ENCODE data around the gene DAGLA. TPM values are rescaled to one million over a fixed set of nuclear protein-coding genes. Genes with fewer than 3 reads are reported as not detected.

The DAGLA gene
- total RNA-seq, 4 donors from 2014 or later: 0.29 to 5.4 (median 1.9) TPM

DNA sequence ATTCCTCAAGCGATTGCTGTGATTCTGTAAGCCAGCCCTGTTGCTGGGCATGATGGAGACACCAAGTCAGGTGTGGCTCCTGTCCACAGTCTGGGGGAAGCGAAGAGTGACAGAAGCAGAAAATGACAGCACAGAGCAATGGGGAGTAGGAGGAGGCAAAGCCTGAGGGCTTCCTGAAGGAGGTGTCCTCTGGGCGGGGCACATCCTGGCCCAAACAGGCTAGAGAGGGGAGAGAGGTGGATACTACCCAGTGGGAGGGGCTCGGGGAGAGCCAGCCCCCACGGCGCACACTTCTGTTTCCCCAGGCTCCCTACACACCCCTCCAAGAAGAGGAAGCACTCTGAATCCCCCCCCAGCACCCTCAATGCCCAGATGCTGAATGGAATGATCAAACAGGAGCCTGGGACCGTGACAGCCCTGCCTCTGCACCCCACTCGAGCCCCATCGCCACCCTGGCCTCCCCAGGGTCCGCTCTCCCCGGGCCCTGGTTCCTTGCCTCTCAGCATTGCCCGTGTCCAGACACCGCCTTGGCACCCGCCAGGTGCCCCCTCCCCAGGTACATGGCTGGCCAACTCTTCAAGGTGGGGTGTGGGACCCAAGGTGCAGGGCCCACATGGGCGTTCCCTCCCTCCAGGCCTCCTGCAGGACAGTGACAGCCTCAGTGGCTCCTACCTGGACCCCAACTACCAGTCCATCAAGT, 91.2 kb downstream of the DAGLA start:
- Histone ChIP-seq H3K27me3 (no peaks in the 10 kb centered on the region), H3K36me3 (no peaks in the 10 kb centered on the region), H3K4me3 (no peak overlapping the region), H3K9me3 (no peaks in the 10 kb centered on the region), H3K27ac (peak overlapping the region; percentile 71 to 80), H3K4me1 (peaks cover 0 to 4% of the 10 kb centered on the region in 2 donors)
- no peak for TF ChIP-seq CTCF (IDR thresholded peaks at IDR 0.05)
- TF ChIP-seq POLR2A (IDR thresholded peaks at IDR 0.05): no peak
- DNase-seq: no peak
- intact Hi-C loops (cut with DNase I; ENCODE audit: low total_unique reads): no loop called here

GRCh38 chr11:61771985-61772455, 91.8 kb downstream of the DAGLA start:
- TF ChIP-seq CTCF (IDR thresholded peaks at IDR 0.05) (no peak), POLR2A (IDR thresholded peaks at IDR 0.05) (no peak)
- intact Hi-C loops (cut with DNase I; ENCODE audit: low total_unique reads): no loop called here
- Histone ChIP-seq H3K9me3 (no peaks in the 10 kb centered on the region), H3K27me3 (no peaks in the 10 kb centered on the region), H3K27ac (peak overlapping the region; percentile 50 to 80), H3K36me3 (no peaks in the 10 kb centered on the region), H3K4me1 (peaks cover 0 to 4% of the 10 kb centered on the region in 2 donors), H3K4me3 (no peak overlapping the region)
- DNase-seq: no peak

DNA sequence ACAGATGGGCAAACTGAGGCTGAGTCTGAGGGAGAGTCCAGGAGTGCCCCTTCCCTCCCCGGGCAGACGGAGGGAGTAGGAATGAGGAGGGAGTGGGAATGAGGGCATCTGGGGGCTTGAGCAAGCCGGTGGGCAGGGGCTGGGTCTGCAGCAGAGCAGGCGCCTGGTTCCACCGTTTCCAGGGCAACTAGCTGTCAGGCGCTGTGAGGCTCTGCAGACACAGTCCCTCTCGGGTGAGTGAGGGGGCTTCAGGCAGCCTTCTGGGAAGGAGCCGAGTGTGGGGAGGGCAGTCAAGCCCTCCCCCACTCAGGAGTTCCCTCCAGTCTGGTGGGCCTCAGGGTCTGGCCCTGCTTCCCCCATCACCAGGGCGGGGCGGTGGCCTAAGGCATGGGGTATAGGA, 93.2 kb downstream of the DAGLA start:
- intact Hi-C loops (cut with DNase I; ENCODE audit: low total_unique reads): no loop called here
- TF ChIP-seq CTCF (IDR thresholded peaks at IDR 0.05): no peak
- Histone ChIP-seq H3K9me3 (no peaks in the 10 kb centered on the region), H3K27me3 (no peaks in the 10 kb centered on the region), H3K36me3 (no peaks in the 10 kb centered on the region), H3K4me1 (peaks cover 0 to 4% of the 10 kb centered on the region in 2 donors), H3K4me3 (no peak overlapping the region), H3K27ac (peak overlapping the region; percentile 72 to 80)
- DNase-seq: no peak

DNA sequence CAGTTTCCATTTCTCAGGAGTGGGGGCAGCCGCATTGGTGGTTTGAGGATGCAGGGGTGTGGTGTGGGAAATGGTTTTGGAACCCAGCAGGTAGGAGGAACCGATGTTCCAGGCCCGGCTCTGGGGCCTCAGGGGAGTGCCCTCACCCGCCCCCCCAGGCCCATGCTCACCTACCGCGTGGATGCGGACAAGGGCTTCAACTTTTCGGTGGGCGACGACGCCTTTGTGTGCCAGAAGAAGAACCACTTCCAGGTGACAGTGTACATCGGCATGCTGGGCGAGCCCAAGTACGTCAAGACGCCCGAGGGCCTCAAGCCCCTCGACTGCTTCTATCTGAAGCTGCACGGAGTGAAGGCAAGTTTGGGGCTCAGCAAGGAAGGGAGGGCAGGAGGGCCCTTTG, 93.6 kb downstream of the DAGLA start:
- Histone ChIP-seq H3K9me3 (no peaks in the 10 kb centered on the region), H3K27me3 (no peaks in the 10 kb centered on the region), H3K27ac (peak overlapping the region; percentile 72 to 80), H3K36me3 (no peaks in the 10 kb centered on the region), H3K4me1 (peaks cover 0 to 4% of the 10 kb centered on the region in 2 donors), H3K4me3 (no peak overlapping the region)
- TF ChIP-seq CTCF (IDR thresholded peaks at IDR 0.05): no peak
- no peak for TF ChIP-seq POLR2A (IDR thresholded peaks at IDR 0.05)
- no peak for DNase-seq
- intact Hi-C loops (cut with DNase I; ENCODE audit: low total_unique reads): no loop called here

GRCh38 chr11:61774411-61774810, 94.2 kb downstream of the DAGLA start:
- Histone ChIP-seq H3K4me3 (no peak overlapping the region), H3K27me3 (no peaks in the 10 kb centered on the region), H3K36me3 (no peaks in the 10 kb centered on the region), H3K9me3 (no peaks in the 10 kb centered on the region), H3K27ac (peak overlapping the region; percentile 72 to 80), H3K4me1 (peaks cover 0 to 4% of the 10 kb centered on the region in 2 donors)
- peak; percentile 58 to 78 for DNase-seq
- TF ChIP-seq CTCF (IDR thresholded peaks at IDR 0.05): no peak
- TF ChIP-seq POLR2A (IDR thresholded peaks at IDR 0.05): no peak
- intact Hi-C loops (cut with DNase I; ENCODE audit: low total_unique reads): no loop called here

Data from uterus (tissue), 4 donors.